GM10266 (cell line): Measurements from ENCODE around the gene MS4A6A.
"Not testable (repeated sequence)": the region's sequence is repeated elsewhere in the genome, so short reads cannot be mapped to it uniquely, and the experiment has no call there.

Source experiments
- DNase-seq: peaks from one replicate; pipeline ENCODE4 v3.0.0; 2012; ENCODE audit errors: extremely low spot score
- CTCF ChIP-seq: IDR thresholded peaks from 2 replicates; pipeline ENCODE4 v1.5.1; 2012; ENCODE audit warnings: mild to moderate bottlenecking, low read depth; ENCODE audit not compliant: control insufficient read depth, insufficient read depth; ENCODE audit errors: missing control alignments

Gene MS4A6A

GRCh38 chr11:60145677-60146076 is 37.2 kb downstream of the MS4A6A start:
- DNase-seq, result no peak
- no peak for TF ChIP-seq CTCF

GRCh38 chr11:60143768-60144167 is 39.1 kb downstream of the MS4A6A start:
- no peak for TF ChIP-seq CTCF
- DNase-seq, result no peak

- DNase-seq, result no peak
- no peak for TF ChIP-seq CTCF
Observed at GRCh38 chr11:60133917-60134316, 49.0 kb downstream of the MS4A6A start.

DNA sequence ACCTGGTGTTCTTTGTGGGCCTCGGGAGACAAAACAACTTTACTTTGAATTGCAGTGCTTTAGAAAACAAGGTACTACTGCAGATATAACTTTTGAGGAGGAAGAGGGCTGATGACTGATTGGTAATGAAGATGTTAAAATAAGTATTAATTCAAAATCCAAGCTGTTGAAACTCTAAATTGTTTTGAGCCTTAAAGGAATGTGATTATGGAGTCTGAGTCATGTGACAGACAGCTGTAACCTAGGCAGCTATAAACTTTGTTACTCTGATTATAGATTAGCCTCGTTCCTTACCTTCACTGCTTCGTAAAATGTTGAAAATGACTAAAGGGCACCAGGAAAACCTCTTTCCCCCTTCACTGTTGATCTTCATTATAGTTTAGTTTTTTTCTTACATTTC is 51.0 kb downstream of the MS4A6A start:
- no peak for DNase-seq

GRCh38 chr11:60130496-60130895 is 52.4 kb downstream of the MS4A6A start:
- peak; percentile 45 for DNase-seq
- TF ChIP-seq CTCF, result peak; percentile 45

More for the DNA sequence above, 51.0 kb downstream of the MS4A6A start:
- TF ChIP-seq CTCF, result no peak

DNA sequence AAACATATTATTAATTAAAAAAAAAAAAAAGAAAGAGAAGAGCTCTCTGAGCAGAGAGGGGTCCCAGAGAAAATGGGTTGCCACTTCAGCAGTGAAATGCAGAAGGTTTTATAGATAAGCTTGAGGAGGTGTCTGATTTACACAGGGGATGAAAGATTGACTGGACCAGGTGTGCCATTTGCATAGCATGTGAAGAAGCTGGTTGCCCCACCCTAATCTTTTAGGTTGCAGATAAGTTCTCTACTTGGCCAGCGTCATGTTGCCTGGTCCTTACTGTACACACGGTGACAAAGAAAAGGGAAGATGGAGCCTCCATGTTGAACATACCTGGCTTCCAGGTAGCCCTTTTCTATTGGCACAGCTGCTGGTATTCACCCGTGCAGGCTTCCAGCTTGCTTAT is 53.0 kb downstream of the MS4A6A start:
- DNase-seq, result no peak

GRCh38 chr11:60128866-60129265 is 54.0 kb downstream of the MS4A6A start:
- not testable (repeated sequence) for DNase-seq

More for the DNA sequence above, 53.0 kb downstream of the MS4A6A start:
- no peak for TF ChIP-seq CTCF

DNA sequence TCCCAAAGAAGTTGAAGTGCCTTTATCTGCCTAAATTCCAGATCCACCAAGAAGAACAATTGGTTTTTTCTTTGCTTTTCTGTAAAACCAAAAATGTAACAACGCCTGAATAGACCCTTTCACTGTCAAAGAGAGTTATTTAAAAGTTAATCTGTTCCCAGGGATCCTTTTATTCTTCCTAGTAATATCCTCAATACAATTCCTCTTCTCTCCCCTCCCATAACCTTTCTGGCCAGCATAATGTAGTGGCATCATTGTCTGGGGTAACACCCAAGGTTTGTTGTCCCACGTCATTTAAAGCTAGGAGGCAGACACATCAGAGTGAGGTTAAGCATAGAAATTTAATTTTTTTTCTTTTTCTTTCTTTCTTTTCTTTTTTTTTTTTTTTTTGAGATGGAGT is 54.5 kb downstream of the MS4A6A start:
- DNase-seq, result no peak

More for the DNA sequence above, 54.5 kb downstream of the MS4A6A start:
- TF ChIP-seq CTCF, result no peak
